ENCODE results near the gene FAM219A. TPM values are rescaled to one million over a fixed set of nuclear protein-coding genes. Genes with fewer than 3 reads are reported as not detected.
A peak's percentile ranks its signal among the peaks of the same experiment; 100 is the strongest.

Gene FAM219A
- total RNA-seq, 1 experiment from 2014 or later, result 20.6 TPM

- Mint-ChIP-seq H3K27ac (no peak overlapping the region), H3K4me3 (no peak overlapping the region), H3K4me1 (no peaks in the 10 kb centered on the region), H3K27me3 (ENCODE audit: low read depth) (no peaks in the 10 kb centered on the region; the same call in 1 of the 2 replicates), H3K36me3 (no peaks in the 10 kb centered on the region), H3K9me3 (no peaks in the 10 kb centered on the region)
- ATAC-seq, result peak; percentile 72
- TF ChIP-seq NFE2L1 (CRISPR knock-in tag; IDR thresholded peaks at IDR 0.05) (no peak), RORB (CRISPR knock-in tag; IDR thresholded peaks at IDR 0.05) (no peak), ELF4 (CRISPR knock-in tag; IDR thresholded peaks at IDR 0.05; ENCODE audit: low read depth) (no peak), ZNF219 (CRISPR knock-in tag; IDR thresholded peaks at IDR 0.05; ENCODE audit: borderline replicate concordance) (no peak), HMGA2 (CRISPR knock-in tag; IDR thresholded peaks at IDR 0.05) (no peak), ZNF138 (CRISPR knock-in tag; conservative IDR thresholded peaks at IDR 0.05) (no peak), TCF7 (CRISPR knock-in tag; IDR thresholded peaks at IDR 0.05; ENCODE audit: low read depth) (no peak), ZNF281 (CRISPR knock-in tag; IDR thresholded peaks at IDR 0.05) (no peak), CREM (CRISPR knock-in tag; IDR thresholded peaks at IDR 0.05) (no peak), SMAD4 (CRISPR knock-in tag; IDR thresholded peaks at IDR 0.05) (no peak)
- DNase-seq (ENCODE audit: low spot score), result no peak
- POLR2A ChIA-PET, result no interaction called here
- CTCF ChIA-PET, result interaction anchor here (0.7 to 3.3 kb wide), 9 partner anchors 18 to 209 kb away, joined by 3 to 19 read pairs (median 4); no protein-coding TSS in a partner anchor
Measured at GRCh38 chr9:34492051-34492450, 33.7 kb upstream of the FAM219A start.

GRCh38 chr9:34491596-34491995 lies 33.2 kb upstream of the FAM219A start:
- TF ChIP-seq JUN (CRISPR knock-in tag; IDR thresholded peaks at IDR 0.05), result no peak
- TF ChIP-seq PRDM15 (CRISPR knock-in tag; IDR thresholded peaks at IDR 0.05), result no peak
- 0 out of 2 replicates have a peak, but pooled peaks have one; percentile 17 for TF ChIP-seq USF2 (CRISPR knock-in tag; IDR thresholded peaks at IDR 0.05)
- Mint-ChIP-seq H3K4me3 (no peak overlapping the region), H3K9me3 (no peaks in the 10 kb centered on the region), H3K4me1 (no peaks in the 10 kb centered on the region), H3K36me3 (no peaks in the 10 kb centered on the region), H3K27ac (no peak overlapping the region), H3K27me3 (ENCODE audit: low read depth) (no peaks in the 10 kb centered on the region; the same call in 1 of the 2 replicates)
- DNase-seq (ENCODE audit: low spot score) (no peak), ATAC-seq (no peak)
- POLR2A ChIA-PET, result no interaction called here
- CTCF ChIA-PET, result interaction anchor here (1.0 to 3.3 kb wide), 8 partner anchors 19 to 210 kb away, joined by 3 to 19 read pairs (median 4); no protein-coding TSS in a partner anchor

GRCh38 chr9:34490760-34491159 lies 32.4 kb upstream of the FAM219A start:
- ChIA-PET CTCF (interaction anchor here (1.2 to 2.9 kb wide), 6 partner anchors 13 to 113 kb away, joined by 3 to 17 read pairs (median 8); no protein-coding TSS in a partner anchor), POLR2A (interaction anchor here (0.6 kb wide), 1 partner anchor 324 kb away, joined by 4 read pairs; no protein-coding TSS in a partner anchor)
- Mint-ChIP-seq H3K9me3 (no peaks in the 10 kb centered on the region), H3K36me3 (no peaks in the 10 kb centered on the region), H3K4me3 (no peak overlapping the region), H3K4me1 (no peaks in the 10 kb centered on the region), H3K27ac (no peak overlapping the region), H3K27me3 (ENCODE audit: low read depth) (no peaks in the 10 kb centered on the region; the same call in 1 of the 2 replicates)
- ATAC-seq (no peak), DNase-seq (ENCODE audit: low spot score) (no peak)
- no peak for TF ChIP-seq CBFB (CRISPR knock-in tag; IDR thresholded peaks at IDR 0.05; ENCODE audit: low read depth)
- TF ChIP-seq TP53 (CRISPR knock-in tag; IDR thresholded peaks at IDR 0.05), result no peak
- no peak for TF ChIP-seq ZSCAN18 (CRISPR knock-in tag; IDR thresholded peaks at IDR 0.05)
- TF ChIP-seq E2F1 (CRISPR knock-in tag; IDR thresholded peaks at IDR 0.05), result no peak
- TF ChIP-seq TCF7 (CRISPR knock-in tag; IDR thresholded peaks at IDR 0.05; ENCODE audit: low read depth), result no peak
- TF ChIP-seq HMGXB4 (CRISPR knock-in tag; IDR thresholded peaks at IDR 0.05), result no peak
- no peak for TF ChIP-seq ATF3 (CRISPR knock-in tag; conservative IDR thresholded peaks at IDR 0.05)
- TF ChIP-seq CREB1 (CRISPR knock-in tag; IDR thresholded peaks at IDR 0.05), result no peak
- no peak for TF ChIP-seq RELA (CRISPR knock-in tag; IDR thresholded peaks at IDR 0.05; ENCODE audit: borderline replicate concordance)
